Medulla oblongata (tissue), 1 donor: ENCODE results near the gene GREM2.

ENCODE experiments used
- DNase-seq: peaks from one replicate; pipeline ENCODE4 v3.0.0-alpha.2; 2015; ENCODE audit errors: extremely low spot score

GREM2 gene

GRCh38 chr1:240499012-240499411 lies 112.9 kb downstream of the GREM2 start:
- no peak for DNase-seq

- DNase-seq, result no peak
Observed at GRCh38 chr1:240498335-240498734, 113.6 kb downstream of the GREM2 start.

- no peak for DNase-seq
Observed at GRCh38 chr1:240497908-240498307, 114.0 kb downstream of the GREM2 start.

GRCh38 chr1:240496941-240497340 lies 115.0 kb downstream of the GREM2 start:
- no peak for DNase-seq

GRCh38 chr1:240496356-240496755 lies 115.6 kb downstream of the GREM2 start:
- no peak for DNase-seq

- no peak for DNase-seq
Observed at GRCh38 chr1:240495601-240496000, 116.4 kb downstream of the GREM2 start.

- DNase-seq, result no peak
Observed at GRCh38 chr1:240492832-240493440, 119.0 kb downstream of the GREM2 start.

- no peak for DNase-seq
Observed at GRCh38 chr1:240491796-240492195, 120.2 kb downstream of the GREM2 start.

GRCh38 chr1:240491156-240491555 lies 120.8 kb downstream of the GREM2 start:
- no peak for DNase-seq

- DNase-seq, result no peak
Observed at GRCh38 chr1:240487493-240487892, 124.5 kb downstream of the GREM2 start.

GRCh38 chr1:240486611-240487010 lies 125.3 kb downstream of the GREM2 start:
- DNase-seq, result no peak

GRCh38 chr1:240484804-240485443 lies 127.0 kb downstream of the GREM2 start:
- no peak for DNase-seq

GRCh38 chr1:240478536-240478935 lies 133.4 kb downstream of the GREM2 start:
- DNase-seq, result no peak

GRCh38 chr1:240475832-240476231 lies 136.1 kb downstream of the GREM2 start:
- DNase-seq, result no peak

- no peak for DNase-seq
Observed at GRCh38 chr1:240474133-240474614, 137.8 kb downstream of the GREM2 start.

GRCh38 chr1:240468656-240469055 lies 143.3 kb downstream of the GREM2 start:
- DNase-seq, result no peak

- no peak for DNase-seq
Observed at GRCh38 chr1:240467895-240468294, 144.1 kb downstream of the GREM2 start.

GRCh38 chr1:240466509-240466908 lies 145.4 kb downstream of the GREM2 start:
- DNase-seq, result no peak

GRCh38 chr1:240465531-240465940 lies 146.4 kb downstream of the GREM2 start:
- DNase-seq, result no peak

- DNase-seq, result no peak
Observed at GRCh38 chr1:240464099-240464498, 147.9 kb downstream of the GREM2 start.

GRCh38 chr1:240462766-240463395 lies 149.1 kb downstream of the GREM2 start:
- no peak for DNase-seq

- no peak for DNase-seq
Observed at GRCh38 chr1:240462277-240462676, 149.7 kb downstream of the GREM2 start.

GRCh38 chr1:240457203-240457602 lies 154.8 kb downstream of the GREM2 start:
- no peak for DNase-seq
